Activated CD8-positive, alpha-beta T cell treated with anti-CD3 and anti-CD28 coated beads for 36 hours (primary cell): ENCODE measurements around the gene DAAM1. TPM values are rescaled to one million over a fixed set of nuclear protein-coding genes. Genes with fewer than 3 reads are reported as not detected.

Source experiments
- ATAC-seq: fragments of 200-7000 bp; cut with Tn5 transposase; one replicate; pipeline ENCODE4 v1.10.0; 2021; ENCODE audit warnings: mild to moderate bottlenecking, moderate library complexity
- CTCF ChIA-PET: fragments of 350-600 bp; sonication (Branson Sonifier 250); formaldehyde crosslinking; loops from one replicate; lab custom pipeline; 2021; ENCODE audit warnings: antibody characterized with exemption; lab: Charles Lee
- POLR2A ChIA-PET: fragments of 350-600 bp; sonication (Branson Sonifier 250); formaldehyde crosslinking; loops from one replicate; lab custom pipeline; 2021; ENCODE audit warnings: antibody characterized with exemption; lab: Charles Lee
- DNase-seq: peaks from one replicate; pipeline ENCODE4 v3.0.0-alpha.2; 2020
- H3K27ac Mint-ChIP-seq: one replicate; pipeline ENCODE4 v1.8.0; 2021; ENCODE audit warnings: mild to moderate bottlenecking, mixed read lengths
- H3K27me3 Mint-ChIP-seq: one replicate; pipeline ENCODE4 v1.8.0; 2021; ENCODE audit warnings: mixed read lengths
- H3K36me3 Mint-ChIP-seq: one replicate; pipeline ENCODE4 v1.8.0; 2021; ENCODE audit warnings: low read depth, mixed read lengths
- H3K4me1 Mint-ChIP-seq: one replicate; pipeline ENCODE4 v1.8.0; 2021; ENCODE audit warnings: low read depth, mixed read lengths
- H3K4me3 Mint-ChIP-seq: one replicate; pipeline ENCODE4 v1.8.0; 2021; ENCODE audit warnings: mild to moderate bottlenecking, moderate library complexity, mixed read lengths
- H3K9me3 Mint-ChIP-seq: one replicate; pipeline ENCODE4 v1.8.0; 2021; ENCODE audit warnings: mixed read lengths
- CTCF ChIP-seq: fragments of 200-600 bp; IDR thresholded peaks from one replicate; pipeline ENCODE4 v1.8.0; 2022; ENCODE audit warnings: antibody characterized with exemption, mild to moderate bottlenecking
- intact Hi-C: fragments of 100-400 bp; cut with micrococcal nuclease; formaldehyde crosslinking; loops from one replicate; pipeline ENCODE4 v1.10.0; 2022
- total RNA-seq, 2 experiments: library from RNA; stranded (reverse); gene quantifications; one replicate each; pipeline ENCODE4 v1.2.3, GENCODE V29; 2021

Gene DAAM1
- total RNA-seq, 2 experiments from 2014 or later: 7.2 to 9.9 TPM

- ATAC-seq: no peak
- intact Hi-C loops: no loop called here
- no peak for TF ChIP-seq CTCF
- no peak for DNase-seq
- no peaks in the 10 kb centered on the region for H3K27me3 Mint-ChIP-seq
- ChIA-PET CTCF (interaction anchor here (1.2 kb wide), 1 partner anchor 8 kb away, joined by 3 read pairs; no protein-coding TSS in a partner anchor), POLR2A (no interaction called here)
- no peaks in the 10 kb centered on the region for H3K36me3 Mint-ChIP-seq
- H3K27ac Mint-ChIP-seq: no peak overlapping the region
- H3K4me3 Mint-ChIP-seq: no peak overlapping the region
- no peaks in the 10 kb centered on the region for H3K9me3 Mint-ChIP-seq
- peaks cover 8% of the 10 kb centered on the region for H3K4me1 Mint-ChIP-seq
These were observed 9.3 kb downstream of the DAAM1 start for GRCh38 chr14:59197695-59198262.

- DNase-seq (no peak), ATAC-seq (no peak)
- POLR2A ChIA-PET: no interaction called here
- CTCF ChIA-PET: no interaction called here
- intact Hi-C loops: no loop called here
- peaks cover 8% of the 10 kb centered on the region for H3K4me1 Mint-ChIP-seq
- H3K9me3 Mint-ChIP-seq: no peaks in the 10 kb centered on the region
- H3K27me3 Mint-ChIP-seq: no peaks in the 10 kb centered on the region
- no peak for TF ChIP-seq CTCF
- H3K36me3 Mint-ChIP-seq: no peaks in the 10 kb centered on the region
- H3K27ac Mint-ChIP-seq: no peak overlapping the region
- no peak overlapping the region for H3K4me3 Mint-ChIP-seq
These were observed 10.7 kb downstream of the DAAM1 start for GRCh38 chr14:59199205-59199604.

GRCh38 chr14:59199614-59200013 lies 11.1 kb downstream of the DAAM1 start:
- no peak for TF ChIP-seq CTCF
- H3K4me1 Mint-ChIP-seq: peaks cover 8% of the 10 kb centered on the region
- intact Hi-C loops: no loop called here
- H3K36me3 Mint-ChIP-seq: no peaks in the 10 kb centered on the region
- H3K9me3 Mint-ChIP-seq: no peaks in the 10 kb centered on the region
- ChIA-PET POLR2A (no interaction called here), CTCF (no interaction called here)
- no peaks in the 10 kb centered on the region for H3K27me3 Mint-ChIP-seq
- no peak overlapping the region for H3K27ac Mint-ChIP-seq
- H3K4me3 Mint-ChIP-seq: no peak overlapping the region
- ATAC-seq (no peak), DNase-seq (no peak)

GRCh38 chr14:59200195-59200594 lies 11.7 kb downstream of the DAAM1 start:
- intact Hi-C loops: no loop called here
- H3K36me3 Mint-ChIP-seq: no peaks in the 10 kb centered on the region
- no peak overlapping the region for H3K27ac Mint-ChIP-seq
- CTCF ChIA-PET: no interaction called here
- no peak for DNase-seq
- H3K9me3 Mint-ChIP-seq: no peaks in the 10 kb centered on the region
- POLR2A ChIA-PET: no interaction called here
- peaks cover 8% of the 10 kb centered on the region for H3K4me1 Mint-ChIP-seq
- TF ChIP-seq CTCF: no peak
- H3K4me3 Mint-ChIP-seq: no peak overlapping the region
- H3K27me3 Mint-ChIP-seq: no peaks in the 10 kb centered on the region
- no peak for ATAC-seq

GRCh38 chr14:59202031-59202430 lies 13.6 kb downstream of the DAAM1 start:
- Mint-ChIP-seq H3K4me3 (no peak overlapping the region), H3K9me3 (no peaks in the 10 kb centered on the region), H3K36me3 (no peaks in the 10 kb centered on the region), H3K4me1 (peaks cover 8% of the 10 kb centered on the region), H3K27ac (peak overlapping the region; percentile 14), H3K27me3 (no peaks in the 10 kb centered on the region)
- intact Hi-C loops: no loop called here
- CTCF ChIA-PET: no interaction called here
- ATAC-seq (peak; percentile 87), DNase-seq (peak; percentile 76)
- POLR2A ChIA-PET: interaction anchor here (1.0 to 1.4 kb wide), 2 partner anchors 9 to 36 kb away, joined by 3 to 4 read pairs; no protein-coding TSS in a partner anchor
- no peak for TF ChIP-seq CTCF
